ENCODE measurements around the gene ADORA2B.

The ADORA2B gene

DNA sequence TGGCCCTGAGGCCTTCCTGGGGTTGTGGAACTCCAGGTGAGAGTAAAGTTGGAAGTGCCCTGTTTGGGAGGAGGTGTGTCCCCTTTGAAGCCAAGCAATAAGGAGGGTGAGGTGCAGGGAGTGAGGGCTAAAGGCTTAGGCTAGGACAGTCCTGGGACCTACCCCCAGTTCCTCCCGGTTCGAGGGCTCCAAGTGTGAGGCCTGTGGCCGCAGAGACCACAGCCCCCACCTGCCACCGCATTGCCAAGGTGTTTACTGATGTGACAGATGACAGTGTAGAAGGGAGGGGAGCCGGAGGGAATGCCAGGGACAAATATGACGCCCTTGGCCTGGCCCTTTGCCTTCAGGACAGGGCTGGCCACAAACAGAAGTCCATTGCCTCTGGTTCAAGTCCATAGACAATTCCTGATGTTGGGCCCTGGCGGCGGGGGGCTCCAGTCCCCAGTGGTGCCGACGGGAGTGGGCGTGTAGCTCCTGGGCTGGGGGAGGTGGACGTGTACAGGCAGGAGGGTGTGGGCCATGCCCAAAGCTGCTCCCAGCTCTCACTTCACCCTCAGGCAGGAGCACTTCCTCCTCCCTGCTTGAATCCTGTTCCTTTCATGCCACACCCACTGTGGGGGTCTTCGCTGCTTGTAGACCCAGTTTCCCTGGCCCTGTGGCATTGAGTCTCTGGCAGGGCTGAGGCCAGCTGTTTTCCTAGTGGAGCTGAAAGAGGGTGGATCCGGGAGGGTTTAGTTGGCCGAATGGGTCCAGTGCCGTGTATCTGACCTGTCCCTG is 3.2 kb downstream of the ADORA2B start:
- Histone ChIP-seq H3K36me3 (ENCODE audit: control insufficient read depth, low read length) (no peaks in the 10 kb centered on the region), H3K4me1 (ENCODE audit: control insufficient read depth, low read length) (peaks cover 3% of the 10 kb centered on the region; the same call in 1 of the 2 replicates), H3F3A (ENCODE audit: control insufficient read depth, insufficient read depth) (no peaks in the 10 kb centered on the region), H3K9me2 (replicated peaks; ENCODE audit: control insufficient read depth, low read length) (no peaks in the 10 kb centered on the region), H3K79me2 (ENCODE audit: control insufficient read depth, low read length) (no peaks in the 10 kb centered on the region), H4K20me1 (ENCODE audit: control insufficient read depth, insufficient read depth, low read depth, low read length) (no peaks in the 10 kb centered on the region), H3K4me3 (ENCODE audit: low read length) (no peak overlapping the region), H3K27me3 (ENCODE audit: control insufficient read depth, low read length) (peaks cover 20% of the 10 kb centered on the region), H3K9me3 (ENCODE audit: control insufficient read depth, insufficient read depth, low read length) (no peaks in the 10 kb centered on the region), H3K27ac (ENCODE audit: low read depth, low read length) (no peak overlapping the region), H3K4me2 (ENCODE audit: low read length) (no peak overlapping the region)
- TF ChIP-seq EZH2phosphoT487 (IDR thresholded peaks at IDR 0.05; ENCODE audit: borderline replicate concordance, low read length), result no peak
- TF ChIP-seq, protein P1, sequence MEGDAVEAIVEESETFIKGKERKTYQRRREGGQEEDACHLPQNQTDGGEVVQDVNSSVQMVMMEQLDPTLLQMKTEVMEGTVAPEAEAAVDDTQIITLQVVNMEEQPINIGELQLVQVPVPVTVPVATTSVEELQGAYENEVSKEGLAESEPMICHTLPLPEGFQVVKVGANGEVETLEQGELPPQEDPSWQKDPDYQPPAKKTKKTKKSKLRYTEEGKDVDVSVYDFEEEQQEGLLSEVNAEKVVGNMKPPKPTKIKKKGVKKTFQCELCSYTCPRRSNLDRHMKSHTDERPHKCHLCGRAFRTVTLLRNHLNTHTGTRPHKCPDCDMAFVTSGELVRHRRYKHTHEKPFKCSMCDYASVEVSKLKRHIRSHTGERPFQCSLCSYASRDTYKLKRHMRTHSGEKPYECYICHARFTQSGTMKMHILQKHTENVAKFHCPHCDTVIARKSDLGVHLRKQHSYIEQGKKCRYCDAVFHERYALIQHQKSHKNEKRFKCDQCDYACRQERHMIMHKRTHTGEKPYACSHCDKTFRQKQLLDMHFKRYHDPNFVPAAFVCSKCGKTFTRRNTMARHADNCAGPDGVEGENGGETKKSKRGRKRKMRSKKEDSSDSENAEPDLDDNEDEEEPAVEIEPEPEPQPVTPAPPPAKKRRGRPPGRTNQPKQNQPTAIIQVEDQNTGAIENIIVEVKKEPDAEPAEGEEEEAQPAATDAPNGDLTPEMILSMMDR (IDR thresholded peaks at IDR 0.05; ENCODE audit: low read depth, low read length, poor library complexity, severe bottlenecking), result no peak

DNA sequence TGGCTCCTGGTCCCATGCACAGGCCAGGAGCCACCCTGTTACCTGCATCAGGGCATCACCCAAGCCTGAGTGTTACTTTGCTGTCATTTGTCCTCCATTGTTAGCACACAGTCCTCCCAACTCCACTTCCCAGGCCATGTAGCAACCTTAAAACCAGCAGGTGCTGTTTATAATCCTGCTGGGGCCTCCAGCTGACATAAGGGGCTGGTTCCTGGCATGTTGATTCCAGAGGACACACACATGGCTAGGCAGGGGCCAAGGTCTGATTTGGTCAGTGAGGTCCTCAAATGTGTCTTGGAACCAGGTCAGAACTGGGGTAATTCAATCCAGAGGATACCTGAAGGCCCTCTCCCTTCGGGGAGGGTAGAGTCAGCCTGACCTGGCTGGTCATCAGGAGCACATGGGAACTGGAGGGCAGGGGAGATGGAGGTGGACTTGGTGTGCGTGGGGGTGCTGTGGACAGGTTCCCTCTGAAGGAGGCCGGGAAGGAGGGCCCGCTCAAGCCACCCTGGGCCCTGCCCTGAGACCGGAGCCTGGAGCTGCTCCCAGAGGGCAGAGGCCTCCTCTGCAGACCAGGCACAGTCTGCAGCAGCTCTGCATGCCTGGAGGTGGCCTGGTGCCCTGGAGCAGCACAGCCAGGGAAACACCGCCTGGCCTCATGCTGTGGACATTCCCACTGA is 6.6 kb downstream of the ADORA2B start:
- H3K4me1 ChIP-seq (ENCODE audit: control insufficient read depth, low read length), result no peaks in the 10 kb centered on the region
- no peak overlapping the region for H3K27ac ChIP-seq (ENCODE audit: low read depth, low read length)
- no peaks in the 10 kb centered on the region for H3K79me2 ChIP-seq (ENCODE audit: control insufficient read depth, low read length)

DNA sequence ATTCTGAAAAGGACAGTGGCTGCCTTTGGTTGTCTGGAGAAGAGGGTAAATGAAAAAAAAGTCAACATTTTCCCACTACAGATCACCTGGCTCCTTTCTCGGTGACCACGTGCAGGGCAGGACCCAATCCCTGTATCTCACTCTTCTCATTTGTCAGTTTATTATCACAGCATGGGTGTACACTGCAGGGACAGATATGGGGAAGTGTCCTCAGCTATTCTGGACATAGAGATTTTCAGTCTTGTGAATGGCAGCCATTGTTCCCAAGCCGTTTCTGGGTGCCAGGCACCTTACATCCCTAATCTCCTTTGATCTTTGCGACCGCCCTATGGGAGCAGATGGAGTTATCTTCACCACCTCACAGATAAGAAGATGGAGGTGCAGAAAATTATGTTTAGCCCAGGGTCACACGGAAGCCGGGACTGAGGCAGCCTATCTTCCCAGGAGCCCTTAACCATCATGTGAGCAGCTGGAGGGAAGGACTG is 7.2 kb downstream of the ADORA2B start:
- no peak for TF ChIP-seq EZH2phosphoT487 (IDR thresholded peaks at IDR 0.05; ENCODE audit: borderline replicate concordance, low read length)
- TF ChIP-seq, protein P1 (IDR thresholded peaks at IDR 0.05; ENCODE audit: low read depth, low read length, poor library complexity, severe bottlenecking), result no peak
- no peaks in the 10 kb centered on the region for H3F3A ChIP-seq (ENCODE audit: control insufficient read depth, insufficient read depth)
- H4K20me1 ChIP-seq (ENCODE audit: control insufficient read depth, insufficient read depth, low read depth, low read length), result no peaks in the 10 kb centered on the region
- no peaks in the 10 kb centered on the region for H3K27me3 ChIP-seq (ENCODE audit: control insufficient read depth, low read length)
- H3K27ac ChIP-seq (ENCODE audit: low read depth, low read length), result no peak overlapping the region
- no peaks in the 10 kb centered on the region for H3K36me3 ChIP-seq (ENCODE audit: control insufficient read depth, low read length)
- no peaks in the 10 kb centered on the region for H3K79me2 ChIP-seq (ENCODE audit: control insufficient read depth, low read length)
- H3K4me3 ChIP-seq (ENCODE audit: low read length), result no peak overlapping the region
- no peaks in the 10 kb centered on the region for H3K4me1 ChIP-seq (ENCODE audit: control insufficient read depth, low read length)
- no peaks in the 10 kb centered on the region for H3K9me2 ChIP-seq (replicated peaks; ENCODE audit: control insufficient read depth, low read length)
- no peaks in the 10 kb centered on the region for H3K9me3 ChIP-seq (ENCODE audit: control insufficient read depth, insufficient read depth, low read length)
- no peak overlapping the region for H3K4me2 ChIP-seq (ENCODE audit: low read length)

More for the DNA sequence above, 6.6 kb downstream of the ADORA2B start:
- Histone ChIP-seq H3F3A (ENCODE audit: control insufficient read depth, insufficient read depth) (no peaks in the 10 kb centered on the region), H3K9me2 (replicated peaks; ENCODE audit: control insufficient read depth, low read length) (no peaks in the 10 kb centered on the region), H3K36me3 (ENCODE audit: control insufficient read depth, low read length) (no peaks in the 10 kb centered on the region), H3K4me2 (ENCODE audit: low read length) (no peak overlapping the region), H3K9me3 (ENCODE audit: control insufficient read depth, insufficient read depth, low read length) (no peaks in the 10 kb centered on the region), H3K27me3 (ENCODE audit: control insufficient read depth, low read length) (no peaks in the 10 kb centered on the region), H4K20me1 (ENCODE audit: control insufficient read depth, insufficient read depth, low read depth, low read length) (no peaks in the 10 kb centered on the region), H3K4me3 (ENCODE audit: low read length) (no peak overlapping the region)
- TF ChIP-seq EZH2phosphoT487 (IDR thresholded peaks at IDR 0.05; ENCODE audit: borderline replicate concordance, low read length), result no peak
- TF ChIP-seq, protein P1 (IDR thresholded peaks at IDR 0.05; ENCODE audit: low read depth, low read length, poor library complexity, severe bottlenecking), result no peak
